Activated naive CD4-positive, alpha-beta T cell treated with anti-CD3 and anti-CD28 coated beads, Interleukin-2, amount 10 ng/mL, durations not matched to agents 7 days and 5 days (primary cell): ENCODE measurements around the gene CSRNP2.

Experiments used
- CTCF ChIA-PET: fragments of 350-600 bp; sonication (Branson Sonifier 250); formaldehyde crosslinking; loops from one replicate; lab custom pipeline; 2021; ENCODE audit warnings: antibody characterized with exemption; lab: Charles Lee
- DNase-seq: peaks from one replicate; pipeline ENCODE4 v3.0.0-alpha.2; 2020
- H3K27ac Mint-ChIP-seq: one replicate; pipeline ENCODE4 v1.8.0; 2021; ENCODE audit warnings: mild to moderate bottlenecking, moderate library complexity, mixed read lengths
- H3K27me3 Mint-ChIP-seq: one replicate; pipeline ENCODE4 v1.8.0; 2021; ENCODE audit warnings: mild to moderate bottlenecking, mixed read lengths
- H3K36me3 Mint-ChIP-seq: one replicate; pipeline ENCODE4 v1.8.0; 2021; ENCODE audit warnings: mixed read lengths
- H3K4me1 Mint-ChIP-seq: one replicate; pipeline ENCODE4 v1.8.0; 2021; ENCODE audit warnings: mixed read lengths
- H3K4me3 Mint-ChIP-seq: one replicate; pipeline ENCODE4 v1.8.0; 2021; ENCODE audit warnings: mild to moderate bottlenecking, moderate library complexity, mixed read lengths
- H3K9me3 Mint-ChIP-seq: one replicate; pipeline ENCODE4 v1.8.0; 2021; ENCODE audit warnings: mixed read lengths

The CSRNP2 gene

GRCh38 chr12:51012570-51013236 lies 70.7 kb downstream of the CSRNP2 start:
- H3K9me3 Mint-ChIP-seq, result no peaks in the 10 kb centered on the region
- H3K4me1 Mint-ChIP-seq, result peaks cover 38% of the 10 kb centered on the region
- H3K36me3 Mint-ChIP-seq, result peaks cover 8% of the 10 kb centered on the region
- no peaks in the 10 kb centered on the region for H3K27me3 Mint-ChIP-seq
- no peak overlapping the region for H3K27ac Mint-ChIP-seq
- CTCF ChIA-PET, result interaction anchor here (0.5 kb wide), 1 partner anchor 15 kb away, joined by 3 read pairs; no protein-coding TSS in a partner anchor
- no peak overlapping the region for H3K4me3 Mint-ChIP-seq
- no peak for DNase-seq

- Mint-ChIP-seq H3K4me3 (no peak overlapping the region), H3K27ac (no peak overlapping the region), H3K9me3 (no peaks in the 10 kb centered on the region), H3K27me3 (no peaks in the 10 kb centered on the region), H3K36me3 (peaks cover 10% of the 10 kb centered on the region), H3K4me1 (peaks cover 36% of the 10 kb centered on the region)
- DNase-seq, result no peak
- CTCF ChIA-PET, result interaction anchor here (1.2 kb wide), 1 partner anchor 16 kb away, joined by 3 read pairs; no protein-coding TSS in a partner anchor
Observed at GRCh38 chr12:51011955-51012354, 71.4 kb downstream of the CSRNP2 start.
